AG04450 (cell line): ENCODE measurements around the gene TNP2. TPM values are rescaled to one million over a fixed set of nuclear protein-coding genes. Genes with fewer than 3 reads are reported as not detected.
A peak's percentile ranks its signal among the peaks of the same experiment; 100 is the strongest.

ENCODE experiments used
- CTCF ChIA-PET: fragments of 300-600, 350-600 bp; formaldehyde crosslinking; extraction: SDS; loops from one replicate; lab custom pipeline; 2022; ENCODE audit warnings: antibody characterized with exemption, inconsistent platforms; lab: Charles Lee
- POLR2A ChIA-PET: fragments of 350-600 bp; formaldehyde crosslinking; extraction: SDS; loops from one replicate; lab custom pipeline; 2021; ENCODE audit warnings: antibody characterized with exemption, inconsistent platforms; lab: Yijun Ruan, JAX
- DNase-seq: peaks from one replicate; pipeline ENCODE4 v3.0.0-alpha.2; 2011; ENCODE audit warnings: low read depth, low spot score
- H3K27ac ChIP-seq: one replicate; pipeline ENCODE4 v1.5.1; 2012; ENCODE audit warnings: low read depth, low read length, control low read depth
- H3K27me3 ChIP-seq: one replicate; pipeline ENCODE4 v1.6.0; 2012; ENCODE audit warnings: low read length; ENCODE audit not compliant: control insufficient read depth, insufficient read depth
- H3K4me3 ChIP-seq: 2 replicates; pipeline ENCODE4 v1.5.1; 2011; ENCODE audit warnings: mild to moderate bottlenecking, low read depth, low read length, control low read depth
- H3K9me3 ChIP-seq: 2 replicates; pipeline ENCODE4 v1.5.1; 2012; ENCODE audit warnings: low read length; ENCODE audit not compliant: control insufficient read depth, insufficient read depth
- polyA plus RNA-seq: library from polyadenylated mRNA; depleted of rRNA; stranded (reverse); fragments of >200 nt; gene quantifications from 2 replicates; pipeline ENCODE4 v1.2.3, GENCODE V29; 2011
- TF ChIP-seq, protein P1 (sequence below): IDR thresholded peaks from 2 replicates; pipeline ENCODE4 v1.5.1; 2011; ENCODE audit warnings: low read depth, low read length, control low read depth, inconsistent platforms

TNP2 gene
- polyA plus RNA-seq, 1 experiment, result not detected

DNA sequence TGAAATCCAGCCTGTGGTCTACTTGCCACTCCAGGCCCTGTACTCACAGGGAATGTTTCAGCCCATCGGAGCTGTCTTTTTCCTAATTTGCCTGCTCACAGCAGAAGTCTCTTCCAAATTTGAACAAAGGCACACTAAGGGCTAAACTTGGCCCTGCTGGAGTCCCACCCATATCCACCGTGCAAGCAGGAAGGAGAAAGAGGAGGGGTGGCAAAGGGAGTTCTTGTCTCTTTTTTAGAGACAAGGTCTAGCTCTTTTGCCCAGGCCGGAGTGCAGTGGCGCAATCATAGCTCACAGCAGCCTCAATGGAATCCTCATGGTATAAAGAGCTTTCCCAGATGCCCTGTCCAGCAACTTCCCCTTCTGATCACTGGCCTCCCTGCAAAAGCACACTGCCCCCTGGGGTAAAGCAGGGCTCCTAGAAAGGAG lies 14.7 kb upstream of the TNP2 start:
- CTCF ChIA-PET, result no interaction called here
- Histone ChIP-seq H3K9me3 (no peaks in the 10 kb centered on the region), H3K4me3 (no peak overlapping the region), H3K27ac (no peak overlapping the region), H3K27me3 (peaks cover 6% of the 10 kb centered on the region)
- DNase-seq, result no peak
- TF ChIP-seq, protein P1, sequence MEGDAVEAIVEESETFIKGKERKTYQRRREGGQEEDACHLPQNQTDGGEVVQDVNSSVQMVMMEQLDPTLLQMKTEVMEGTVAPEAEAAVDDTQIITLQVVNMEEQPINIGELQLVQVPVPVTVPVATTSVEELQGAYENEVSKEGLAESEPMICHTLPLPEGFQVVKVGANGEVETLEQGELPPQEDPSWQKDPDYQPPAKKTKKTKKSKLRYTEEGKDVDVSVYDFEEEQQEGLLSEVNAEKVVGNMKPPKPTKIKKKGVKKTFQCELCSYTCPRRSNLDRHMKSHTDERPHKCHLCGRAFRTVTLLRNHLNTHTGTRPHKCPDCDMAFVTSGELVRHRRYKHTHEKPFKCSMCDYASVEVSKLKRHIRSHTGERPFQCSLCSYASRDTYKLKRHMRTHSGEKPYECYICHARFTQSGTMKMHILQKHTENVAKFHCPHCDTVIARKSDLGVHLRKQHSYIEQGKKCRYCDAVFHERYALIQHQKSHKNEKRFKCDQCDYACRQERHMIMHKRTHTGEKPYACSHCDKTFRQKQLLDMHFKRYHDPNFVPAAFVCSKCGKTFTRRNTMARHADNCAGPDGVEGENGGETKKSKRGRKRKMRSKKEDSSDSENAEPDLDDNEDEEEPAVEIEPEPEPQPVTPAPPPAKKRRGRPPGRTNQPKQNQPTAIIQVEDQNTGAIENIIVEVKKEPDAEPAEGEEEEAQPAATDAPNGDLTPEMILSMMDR, result peak; percentile 22; the same call in 1 of the 2 replicates
- POLR2A ChIA-PET, result interaction anchor here (0.5 to 0.9 kb wide), 2 partner anchors 9 to 28 kb away, joined by 3 to 4 read pairs; partner anchors contain the start of gene SOCS1

DNA sequence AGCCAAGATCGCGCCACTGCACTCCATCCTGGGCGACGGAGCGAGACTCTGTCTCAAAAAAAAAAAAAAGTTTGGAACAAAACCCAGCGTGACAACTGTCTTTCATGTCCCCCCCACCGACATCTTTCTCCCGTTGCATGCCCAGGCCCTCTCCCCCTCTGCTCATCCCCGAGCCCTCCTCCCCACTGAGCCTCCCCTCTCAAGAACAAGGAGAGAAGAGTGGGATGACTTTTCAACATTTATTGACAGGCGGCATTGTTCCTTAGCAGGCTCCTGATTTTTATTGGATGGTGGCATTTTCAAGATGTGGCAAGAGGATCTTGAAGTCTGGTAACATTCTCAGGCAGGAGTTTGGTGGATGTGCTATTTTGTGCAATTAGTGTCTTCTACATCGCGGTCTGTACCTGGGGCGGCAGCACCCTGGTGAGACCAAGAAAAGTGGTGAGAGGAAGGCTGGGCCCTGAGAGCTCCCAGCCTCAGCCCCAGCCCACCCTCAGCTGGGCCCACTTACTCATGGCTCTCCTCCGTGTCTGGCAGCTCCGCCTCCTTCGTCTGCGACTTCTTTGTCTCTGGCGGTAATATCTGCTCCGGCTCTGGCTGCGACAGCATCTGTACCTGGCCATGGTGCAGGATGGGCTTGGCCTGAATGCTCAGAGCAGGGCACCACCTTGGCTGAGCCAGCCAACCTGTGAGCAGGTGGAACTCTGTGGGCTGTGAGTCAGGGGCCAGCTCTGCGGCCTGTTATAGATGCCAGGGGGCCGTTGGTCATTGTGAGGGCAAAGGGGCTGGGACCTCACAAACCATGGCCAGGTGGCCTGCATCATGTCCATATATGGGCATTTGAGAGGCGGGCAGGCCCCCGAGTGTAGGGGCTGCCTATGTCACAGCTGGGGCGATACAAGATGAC lies 11.7 kb upstream of the TNP2 start, which contains the start of gene PRM1:
Gene PRM1, minus strand, starts transcription at position 715 of the 907 bp plus-strand sequence. Its CDS starts 92 bp downstream, at position 623.
- no peak within 1 kb of the TSS for H3K27ac ChIP-seq
- TF ChIP-seq, protein P1, result no peak
- POLR2A ChIA-PET, result no interaction called here
- no peak for DNase-seq
- peaks cover 12% of the 10 kb centered on the region for H3K27me3 ChIP-seq
- H3K4me3 ChIP-seq, result no peak within 1 kb of the TSS
- CTCF ChIA-PET, result no interaction called here
- H3K9me3 ChIP-seq, result peaks cover 3% of the 10 kb centered on the region; the same call in 1 of the 2 replicates

DNA sequence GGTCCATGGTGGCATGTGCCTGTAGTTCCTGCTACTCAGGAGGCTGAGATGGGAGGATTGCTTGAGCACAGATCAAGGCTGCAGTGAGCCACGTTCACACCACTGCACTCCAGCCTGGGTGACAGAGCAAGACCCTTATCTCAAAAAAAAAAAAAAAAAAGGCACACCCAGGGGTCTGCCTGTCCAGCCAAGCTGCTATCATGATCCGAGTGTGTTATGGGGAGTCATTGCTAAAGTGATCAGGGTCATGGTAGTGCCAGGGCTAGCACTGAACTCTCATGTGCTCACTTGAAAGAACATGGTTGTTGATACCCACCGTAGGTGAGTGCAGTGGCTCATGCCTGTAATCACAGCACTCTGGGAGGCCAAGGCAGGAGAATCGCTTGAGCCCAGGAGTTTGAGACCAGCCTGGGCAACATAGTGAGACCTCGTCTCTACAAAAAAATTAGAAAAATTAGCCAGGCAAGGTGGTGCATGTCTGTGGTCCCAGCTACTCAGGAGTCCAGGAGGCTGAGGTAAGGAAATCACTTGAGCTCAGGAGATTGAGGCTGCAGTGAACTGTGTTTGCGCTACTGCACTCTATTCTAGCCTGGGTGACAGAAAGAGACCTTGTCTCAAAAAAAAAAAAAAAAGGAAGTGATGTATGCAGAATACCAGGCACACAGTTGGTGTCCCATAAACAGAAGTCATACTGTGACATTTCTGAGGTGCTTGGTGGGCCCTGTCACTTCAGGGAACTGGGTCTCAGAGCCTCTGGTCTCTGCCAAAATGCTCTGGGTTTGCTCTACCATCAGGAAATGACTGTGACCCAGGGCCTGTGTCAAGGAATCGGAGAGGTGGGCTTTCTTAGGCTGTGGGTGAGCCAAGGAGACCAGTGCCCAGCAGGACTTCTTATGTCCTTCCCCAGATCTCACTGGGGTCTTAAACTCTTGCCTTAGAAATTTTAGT lies 9.8 kb upstream of the TNP2 start:
- H3K9me3 ChIP-seq, result peaks cover 3% of the 10 kb centered on the region; the same call in 1 of the 2 replicates
- peaks cover 16% of the 10 kb centered on the region for H3K27me3 ChIP-seq
- H3K4me3 ChIP-seq, result no peak overlapping the region
- H3K27ac ChIP-seq, result no peak overlapping the region
- POLR2A ChIA-PET, result interaction anchor here (0.6 kb wide), 1 partner anchor 70 kb away, joined by 3 read pairs; no protein-coding TSS in a partner anchor
- CTCF ChIA-PET, result no interaction called here
- DNase-seq, result no peak
- TF ChIP-seq, protein P1, result no peak

DNA sequence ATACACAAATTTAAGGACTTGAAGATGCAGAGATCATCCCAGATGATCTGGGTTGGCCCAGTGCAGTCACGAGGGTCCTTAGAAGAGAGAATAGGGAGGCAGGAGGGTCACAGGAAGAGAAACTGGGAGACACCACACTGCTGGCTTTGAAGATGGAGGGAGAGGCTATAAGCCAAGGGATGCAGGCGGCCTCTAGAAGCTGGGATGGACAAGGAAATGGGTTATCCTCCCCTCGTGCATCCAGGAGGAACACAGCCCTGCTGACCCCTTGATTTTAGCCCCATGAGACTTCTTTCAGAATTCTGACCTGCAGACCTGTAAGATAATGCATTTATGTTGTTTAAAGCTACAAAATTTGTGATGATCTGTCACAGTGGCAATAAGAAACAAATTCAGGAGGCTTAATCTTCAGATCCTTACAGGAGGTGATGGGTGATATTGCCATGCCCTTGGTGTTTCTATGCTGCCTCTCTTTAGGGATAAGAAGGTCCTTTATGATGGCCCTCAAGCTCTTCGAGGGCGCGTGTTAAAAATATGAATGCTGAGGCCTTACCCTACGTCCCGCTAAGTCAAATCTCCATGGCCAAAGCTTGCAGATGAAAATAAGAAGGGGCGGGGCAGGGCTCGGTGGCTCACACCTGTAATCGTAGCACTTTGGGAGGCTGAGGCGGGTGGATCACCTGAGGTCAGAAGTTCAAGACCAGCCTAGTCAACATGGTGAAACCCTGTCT lies 8.6 kb upstream of the TNP2 start:
- Histone ChIP-seq H3K9me3 (peaks cover 3% of the 10 kb centered on the region; the same call in 1 of the 2 replicates), H3K4me3 (no peak overlapping the region), H3K27me3 (peaks cover 12% of the 10 kb centered on the region), H3K27ac (no peak overlapping the region)
- ChIA-PET POLR2A (no interaction called here), CTCF (no interaction called here)
- DNase-seq, result no peak
- TF ChIP-seq, protein P1, result no peak
